HG02623 (cell line): ENCODE measurements around the gene CEP164.

ENCODE experiments used
- ATAC-seq: cut with Tn5 transposase; IDR thresholded peaks from one replicate; pipeline ENCODE4 v1.9.1; 2021; ENCODE audit warnings: moderate library complexity; ENCODE audit not compliant: unreplicated experiment

CEP164 gene

DNA sequence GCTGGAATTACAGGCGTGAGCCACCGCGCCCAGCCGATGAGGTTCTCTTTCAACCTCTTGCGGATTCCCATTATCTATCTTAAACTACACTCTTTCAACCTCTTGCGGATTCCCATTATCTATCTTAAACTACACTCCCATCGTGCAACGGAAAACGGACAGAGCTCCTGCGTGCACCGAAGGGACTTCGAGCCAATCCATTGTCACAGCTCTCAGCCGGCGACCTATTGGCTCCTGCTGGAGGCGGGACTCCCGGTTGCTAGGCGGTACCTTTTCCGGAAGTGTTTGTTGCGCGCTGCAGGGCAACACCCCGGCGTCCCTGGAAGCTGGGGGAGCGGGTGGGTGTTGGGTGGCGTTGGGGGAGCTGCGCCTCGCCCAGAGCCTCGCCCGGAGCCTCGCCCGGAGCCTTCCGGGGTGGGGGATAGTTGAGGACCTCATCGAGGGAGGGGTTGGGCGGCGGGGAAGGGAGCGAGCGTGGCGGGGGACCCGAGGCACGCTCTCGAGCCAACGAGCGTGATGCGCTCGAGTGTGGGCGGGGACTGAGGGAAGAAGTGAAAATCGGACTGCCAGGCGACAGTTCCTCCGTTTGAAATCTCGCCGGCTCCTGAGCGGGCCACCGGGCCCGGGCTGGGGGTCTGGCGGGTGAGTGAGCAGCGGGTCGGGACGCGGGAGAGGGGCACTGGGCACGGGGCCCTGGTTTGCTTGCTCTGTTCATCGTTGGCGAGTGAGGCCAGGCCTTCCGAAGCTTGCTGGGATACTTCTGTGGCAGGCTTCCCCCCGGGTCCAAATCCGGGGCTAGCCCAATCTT, at the start of gene CEP164:
Gene CEP164, plus strand, starts transcription at position 288 of the 808 bp plus-strand sequence. CDS start 10,733 bp downstream, outside the sequence.
- peak; percentile 95 for ATAC-seq

DNA sequence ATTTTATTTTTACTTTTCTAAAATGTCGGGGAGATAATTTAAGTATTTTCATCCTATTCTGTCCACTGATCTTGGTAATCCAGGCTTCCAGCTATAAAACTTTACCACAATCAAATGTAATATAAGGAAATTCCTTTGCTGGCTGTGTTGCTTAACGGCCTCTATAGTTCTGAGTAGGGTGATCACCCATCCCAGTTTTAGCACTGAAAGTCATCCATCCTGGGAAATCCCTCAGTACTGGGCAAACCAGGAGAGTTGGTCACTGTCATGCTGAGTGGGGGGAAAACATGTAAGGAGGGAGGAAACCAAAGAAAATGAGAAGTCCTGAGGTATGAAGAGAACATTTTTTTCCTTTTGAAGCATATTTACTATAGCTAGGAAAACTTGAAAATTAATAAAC, 49.3 kb upstream of the CEP164 start:
- no peak for ATAC-seq

DNA sequence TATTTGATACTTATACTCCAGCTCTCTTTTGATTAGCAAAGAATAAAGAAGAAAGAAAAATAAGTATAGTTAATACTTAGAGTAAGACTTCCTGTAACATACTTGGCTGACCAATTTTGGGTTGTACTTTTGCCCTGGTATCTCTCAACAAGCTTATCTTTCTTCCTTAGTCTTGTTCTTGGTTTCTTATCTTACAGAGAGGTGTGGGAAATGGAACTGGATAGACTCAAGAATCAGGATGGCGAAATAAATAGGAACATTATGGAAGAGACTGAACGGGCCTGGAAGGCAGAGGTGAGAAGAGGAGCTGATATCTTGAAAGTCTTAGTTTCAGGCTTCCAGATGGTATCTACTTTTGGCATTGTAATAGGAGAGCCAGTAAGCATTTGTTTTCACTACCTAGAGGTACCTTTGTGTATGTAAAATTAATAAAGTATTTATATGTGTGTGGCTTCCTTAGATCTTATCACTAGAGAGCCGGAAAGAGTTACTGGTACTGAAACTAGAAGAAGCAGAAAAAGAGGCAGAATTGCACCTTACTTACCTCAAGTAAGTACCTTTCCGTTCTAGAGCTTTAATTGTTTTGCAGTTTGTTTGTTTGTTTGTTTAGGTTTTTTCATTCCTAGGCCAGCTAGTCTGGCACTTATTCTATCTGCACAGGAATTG, 47.8 kb upstream of the CEP164 start:
- no peak for ATAC-seq

DNA sequence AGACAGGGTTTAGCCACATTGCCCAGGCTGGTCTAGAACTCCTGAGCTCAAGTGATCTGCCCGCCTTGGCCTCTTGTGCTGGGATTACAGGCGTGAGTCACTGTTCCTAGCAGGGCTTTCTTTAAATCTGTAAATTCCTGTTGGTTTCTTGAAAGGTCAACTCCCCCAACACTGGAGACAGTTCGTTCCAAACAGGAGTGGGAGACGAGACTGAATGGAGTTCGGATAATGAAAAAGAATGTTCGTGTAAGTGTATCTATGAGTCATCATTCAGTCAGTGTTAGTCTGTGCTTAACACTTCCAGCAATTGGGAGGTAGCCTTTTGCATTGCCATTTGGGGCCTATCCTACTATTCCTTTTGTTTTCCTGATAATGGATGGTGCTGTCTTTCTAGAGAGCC, 46.5 kb upstream of the CEP164 start:
- ATAC-seq, result no peak

DNA sequence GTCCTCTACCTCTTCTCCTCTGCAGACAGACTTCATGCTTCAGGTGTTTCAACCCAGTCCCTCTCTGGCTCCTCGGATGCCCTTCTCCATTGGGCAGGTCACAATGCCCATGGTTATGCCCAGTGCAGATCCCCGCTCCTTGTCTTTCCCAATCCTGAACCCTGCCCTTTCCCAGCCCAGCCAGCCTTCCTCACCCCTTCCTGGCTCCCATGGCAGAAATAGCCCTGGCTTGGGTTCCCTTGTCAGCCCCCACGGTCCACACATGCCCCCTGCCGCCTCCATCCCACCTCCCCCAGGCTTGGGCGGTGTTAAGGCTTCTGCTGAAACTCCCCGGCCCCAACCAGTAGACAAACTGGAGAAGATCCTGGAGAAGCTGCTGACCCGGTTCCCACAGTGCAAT, 45.8 kb upstream of the CEP164 start:
- no peak for ATAC-seq

DNA sequence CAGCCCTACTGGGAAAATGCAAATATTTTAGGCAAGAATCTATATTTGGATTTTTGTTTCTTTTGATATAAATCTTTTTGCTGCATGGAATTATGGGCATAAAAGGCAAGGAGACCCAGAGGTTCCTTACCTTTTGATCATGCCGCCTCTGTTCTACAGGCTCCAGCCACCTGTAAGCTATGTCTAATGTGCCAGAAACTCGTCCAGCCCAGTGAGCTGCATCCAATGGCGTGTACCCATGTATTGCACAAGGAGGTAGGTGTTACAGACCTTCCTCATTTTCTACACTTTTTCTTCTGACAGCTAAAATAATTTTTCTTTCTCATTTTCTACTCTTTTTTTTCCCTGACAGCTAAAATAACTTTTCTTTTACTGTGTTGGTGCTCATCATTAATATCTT, 44.7 kb upstream of the CEP164 start:
- no peak for ATAC-seq

DNA sequence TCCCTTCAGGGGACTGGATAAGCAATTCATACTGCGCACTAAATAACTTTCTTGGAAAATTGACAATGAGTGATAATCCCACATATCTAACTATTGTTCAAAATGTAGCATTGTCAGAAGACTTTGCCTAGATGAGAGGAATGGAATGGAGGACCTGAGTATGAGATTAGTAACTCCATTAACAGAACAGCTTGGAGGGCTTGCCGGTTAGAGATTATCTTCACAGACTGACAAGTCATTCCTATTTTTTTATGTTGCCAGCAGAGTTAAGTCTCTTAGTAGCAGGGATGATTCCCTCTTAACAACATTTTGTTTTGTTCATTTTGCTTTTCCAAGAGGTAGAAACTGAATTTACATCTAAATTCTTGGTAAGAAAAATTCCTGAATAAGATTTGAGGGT, 43.6 kb upstream of the CEP164 start:
- ATAC-seq, result no peak

DNA sequence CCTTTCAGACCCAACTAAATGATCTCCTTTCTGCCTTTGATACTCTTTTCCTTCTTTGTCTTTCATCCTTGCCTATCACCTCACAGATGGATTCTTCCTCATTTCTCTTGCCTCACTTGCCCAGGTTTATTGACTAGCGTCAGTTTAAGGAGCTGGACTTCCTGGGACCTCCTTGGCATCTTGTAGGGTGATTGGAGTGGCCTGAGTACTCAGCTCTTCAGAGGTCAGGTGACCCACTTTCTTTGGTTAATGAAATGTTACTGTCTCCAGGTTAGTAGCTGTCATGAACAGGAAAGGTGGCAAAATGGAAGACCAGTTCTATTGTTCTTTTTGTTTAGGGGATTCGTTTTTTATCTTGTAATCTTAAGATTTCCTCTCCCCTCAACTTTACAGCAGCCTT, 41.1 kb upstream of the CEP164 start:
- ATAC-seq, result no peak

DNA sequence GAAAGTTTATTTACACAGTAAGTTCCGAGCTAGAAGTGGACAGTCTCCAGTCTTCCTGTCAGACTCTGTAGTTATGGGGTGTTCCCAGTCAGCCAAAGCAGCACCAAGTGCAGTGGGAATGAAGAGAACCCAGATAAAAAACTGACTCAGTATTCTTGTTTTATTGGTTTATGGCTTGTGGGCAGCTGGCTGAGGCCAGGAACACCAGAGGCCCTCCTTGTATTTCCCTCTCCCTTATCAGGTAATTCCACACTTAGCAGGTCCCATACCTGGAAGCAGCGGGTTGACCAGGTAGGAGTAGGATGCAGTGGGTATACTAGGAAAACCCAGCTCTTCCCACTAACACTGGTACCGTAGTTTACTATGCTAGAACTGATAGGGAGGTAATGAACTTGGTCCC, 40.0 kb upstream of the CEP164 start:
- no peak for ATAC-seq

DNA sequence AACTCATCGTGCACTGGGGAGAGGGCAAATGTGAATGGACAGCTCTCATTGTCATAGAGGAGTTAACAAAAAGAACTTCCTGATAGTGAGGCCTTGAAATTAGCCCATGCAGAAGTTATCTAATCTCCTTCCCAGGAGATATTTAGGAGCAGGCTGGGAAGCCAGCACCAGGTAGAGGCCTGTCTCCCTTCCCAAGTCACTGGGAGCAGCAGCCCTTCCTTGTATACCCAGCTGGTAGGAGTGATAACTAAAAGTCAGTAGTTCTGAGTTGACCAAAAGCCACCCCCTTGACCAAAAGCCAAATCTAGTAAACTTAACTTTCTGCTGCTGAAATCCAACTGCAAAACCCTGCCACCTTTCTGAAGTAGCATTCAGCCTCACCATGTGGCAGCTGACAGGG, 37.9 kb upstream of the CEP164 start:
- no peak for ATAC-seq

DNA sequence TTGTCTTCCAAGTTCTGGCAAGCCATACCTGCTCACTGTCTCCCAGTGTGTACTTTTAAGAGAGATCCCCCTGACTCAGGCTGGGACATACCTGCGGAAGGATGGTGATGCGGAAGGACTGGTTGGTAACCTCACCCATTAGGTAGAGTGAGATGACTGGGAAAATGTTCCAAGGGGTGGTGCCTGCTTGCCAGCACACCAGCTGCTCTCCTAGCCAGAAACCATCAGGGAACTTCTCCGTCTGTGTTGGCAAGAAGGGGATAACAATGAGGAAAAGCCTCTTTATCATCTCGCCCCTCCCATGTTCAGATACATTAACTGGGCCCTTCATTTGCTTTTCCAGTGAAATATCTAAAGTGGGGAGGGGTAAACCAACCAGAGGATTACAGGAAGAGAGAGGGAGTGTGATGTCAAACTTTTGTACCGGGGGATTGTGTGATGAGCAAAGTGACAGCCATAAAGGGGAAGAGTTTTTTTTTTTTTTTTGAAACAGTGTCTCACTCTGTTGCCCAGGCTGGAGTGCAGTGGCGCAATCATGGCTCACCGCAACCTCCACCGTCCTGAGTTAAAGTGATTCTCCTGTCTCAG, 36.8 kb upstream of the CEP164 start, which contains the start of gene BACE1-AS:
Gene BACE1-AS, plus strand, starts transcription at position 538 of the 588 bp plus-strand sequence.
- no peak for ATAC-seq

DNA sequence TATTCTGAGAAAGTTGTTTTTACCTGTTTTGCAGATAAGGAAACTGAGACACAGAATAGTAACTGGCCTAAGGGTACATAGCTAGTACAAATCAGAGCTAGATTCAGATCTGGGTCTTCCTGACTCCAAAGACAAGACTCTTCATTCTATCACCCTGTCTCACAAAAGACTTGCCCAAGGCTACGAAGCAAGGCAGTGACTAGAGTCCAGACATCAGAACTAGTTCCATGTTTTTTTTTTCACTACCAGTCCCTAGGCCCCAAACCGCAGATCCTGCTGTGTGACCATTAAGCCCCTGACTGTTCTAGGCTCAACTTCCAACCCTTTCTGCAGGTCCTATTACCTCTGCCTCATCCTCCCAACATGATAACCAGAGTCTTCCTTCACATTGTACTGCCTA, 35.0 kb upstream of the CEP164 start:
- no peak for ATAC-seq

DNA sequence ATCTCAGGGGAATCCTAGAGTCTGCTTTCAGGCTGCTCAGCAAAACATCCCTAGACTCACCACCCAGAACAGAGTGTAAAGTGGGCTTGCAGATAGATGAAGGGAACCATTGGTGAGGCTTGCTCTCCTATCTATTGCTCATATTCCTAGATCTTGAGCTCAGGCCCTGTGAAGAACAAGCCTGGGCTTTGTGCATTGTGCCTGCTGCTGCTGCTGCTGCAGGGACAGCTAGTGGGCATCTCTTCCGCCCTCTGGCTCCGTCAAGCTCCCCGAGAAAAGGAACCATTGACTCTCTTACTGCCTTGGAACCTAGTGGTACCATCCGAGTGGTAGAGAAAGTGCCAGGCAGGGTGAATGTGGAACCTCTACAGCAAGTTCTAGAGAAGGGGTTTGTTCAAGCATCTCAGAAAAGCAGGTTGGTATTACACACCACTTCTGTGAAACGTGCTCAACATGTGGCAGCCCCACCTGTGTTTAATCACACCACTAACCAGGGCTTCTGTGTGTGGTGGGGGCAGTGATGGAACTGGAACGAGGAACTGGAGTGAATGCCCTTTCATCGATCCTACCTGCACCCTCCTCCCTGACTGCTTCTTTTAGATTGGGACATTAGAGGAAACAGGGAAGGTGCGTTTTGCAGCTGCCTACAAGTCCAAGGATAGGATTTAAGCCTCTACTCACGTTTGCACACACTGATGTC, 32.1 kb upstream of the CEP164 start:
- ATAC-seq, result no peak

DNA sequence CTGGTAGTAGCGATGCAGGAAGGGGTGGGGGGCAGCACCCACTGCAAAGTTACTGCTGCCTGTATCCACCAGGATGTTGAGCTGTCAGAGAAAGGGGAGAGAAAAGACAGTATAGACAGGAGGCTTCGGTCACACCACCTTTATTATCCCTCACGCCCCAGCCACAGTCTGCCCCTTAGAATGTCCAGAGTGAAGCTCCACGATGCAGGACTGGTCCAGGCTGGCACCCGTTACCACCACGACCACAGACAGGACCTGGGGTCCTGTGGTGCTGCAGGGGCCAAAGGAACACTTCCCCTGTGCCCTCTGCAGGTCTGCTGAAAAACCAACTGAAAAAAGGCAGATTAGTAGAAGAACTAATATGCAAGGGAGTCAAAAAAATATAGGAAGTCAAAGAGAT, 30.8 kb upstream of the CEP164 start:
- ATAC-seq, result no peak

DNA sequence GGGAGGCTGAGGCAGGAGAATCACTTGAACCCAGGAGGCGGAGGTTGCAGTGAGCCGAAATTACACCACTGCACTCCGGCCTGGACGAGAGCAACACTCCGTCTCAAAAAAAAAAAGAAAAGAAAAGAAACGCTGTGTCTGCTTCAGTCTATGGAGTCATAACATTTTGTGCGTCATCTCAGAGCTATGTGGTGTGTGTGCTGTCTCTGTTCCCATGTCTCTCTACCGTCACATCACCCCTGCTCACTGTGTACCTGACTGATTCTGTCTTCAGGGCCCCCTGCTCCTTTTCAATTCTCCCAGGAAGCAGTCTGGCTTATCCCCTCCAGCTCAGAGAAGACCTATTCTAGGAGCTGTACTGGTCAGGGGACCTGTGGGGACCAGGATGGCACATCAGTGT, 29.5 kb upstream of the CEP164 start:
- ATAC-seq, result no peak

DNA sequence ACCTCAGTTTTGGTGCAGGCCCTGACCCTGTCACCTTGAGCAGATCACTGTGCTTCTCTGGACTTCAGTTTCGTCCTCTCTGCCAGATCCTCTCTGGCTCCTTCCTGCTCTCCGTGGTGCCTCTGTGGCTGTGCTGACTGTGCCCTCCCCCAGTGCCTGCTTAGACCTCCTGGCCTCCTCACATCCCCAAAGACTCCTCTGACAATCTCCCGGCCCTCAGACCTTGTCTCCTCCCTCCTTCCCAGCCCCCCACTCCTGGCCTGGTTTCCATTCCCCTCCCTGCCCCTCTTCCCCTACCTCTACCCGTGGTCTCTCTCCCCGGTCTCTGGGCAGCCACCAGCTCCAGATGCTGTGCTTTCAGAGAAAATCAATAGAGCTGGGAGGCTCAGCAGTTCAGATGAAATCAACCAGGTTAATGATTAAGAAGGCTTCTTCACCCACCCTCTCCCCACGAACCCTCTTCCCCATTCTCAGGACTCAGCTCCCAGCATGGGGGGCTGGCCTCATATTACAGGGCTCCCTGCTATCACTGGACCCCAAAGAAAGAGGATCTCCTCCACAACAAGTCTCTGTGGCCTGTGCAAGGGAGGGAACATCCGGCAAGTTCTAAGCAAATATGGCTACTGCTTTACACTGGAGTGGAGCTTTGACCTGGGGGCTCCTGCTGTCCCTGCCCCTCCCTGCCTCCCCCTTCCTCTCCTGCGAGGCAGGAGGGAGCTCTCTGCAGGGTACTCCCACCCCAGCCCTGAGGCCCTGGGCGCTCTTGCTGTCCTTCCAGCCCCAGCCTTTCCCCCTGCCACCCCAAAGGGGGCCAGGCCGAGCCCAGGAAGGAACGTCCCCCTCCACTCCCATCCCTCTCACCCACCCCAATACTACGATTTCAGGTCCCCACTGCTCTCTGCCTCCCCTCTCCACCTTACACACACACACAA, 28.0 kb upstream of the CEP164 start:
- ATAC-seq, result no peak

DNA sequence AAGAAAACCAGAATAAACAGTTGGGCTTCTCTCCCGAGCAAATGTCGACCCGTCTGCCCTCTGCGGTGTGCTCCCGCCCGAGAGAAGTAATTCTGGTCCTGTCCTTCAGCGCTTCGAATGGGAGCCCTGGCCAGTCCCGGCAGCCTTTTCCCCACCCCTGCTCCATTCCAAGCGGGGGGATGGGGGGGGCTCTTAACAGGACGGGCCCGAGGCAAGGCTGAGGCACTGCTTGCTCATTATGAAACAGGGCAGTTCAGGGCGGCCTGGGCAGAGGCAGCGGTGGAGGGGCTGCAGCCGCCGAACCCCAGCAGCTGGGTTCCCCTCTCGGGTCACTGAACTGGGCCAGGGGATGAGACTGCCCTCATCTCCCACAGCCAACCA, 27.4 kb upstream of the CEP164 start:
- ATAC-seq, result no peak

DNA sequence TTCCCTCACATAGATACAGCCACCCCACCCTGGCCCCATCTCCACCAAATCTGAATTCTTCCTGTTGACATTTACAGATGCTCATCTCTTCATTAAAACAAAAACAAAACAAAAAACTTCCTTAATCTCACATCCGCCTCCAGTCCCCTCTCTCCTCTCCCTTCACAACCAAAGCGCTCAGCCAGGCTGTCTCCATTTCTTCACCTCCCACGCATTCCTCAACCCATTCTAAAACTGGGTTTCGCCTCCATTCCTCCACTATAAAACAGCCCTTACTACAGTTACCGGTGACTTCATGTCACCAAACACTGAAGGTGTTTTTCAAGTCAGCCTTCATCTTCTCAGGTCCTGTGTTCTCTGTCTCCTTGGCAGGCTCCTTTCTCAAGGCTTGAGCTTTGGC, 26.9 kb upstream of the CEP164 start:
- no peak for ATAC-seq

DNA sequence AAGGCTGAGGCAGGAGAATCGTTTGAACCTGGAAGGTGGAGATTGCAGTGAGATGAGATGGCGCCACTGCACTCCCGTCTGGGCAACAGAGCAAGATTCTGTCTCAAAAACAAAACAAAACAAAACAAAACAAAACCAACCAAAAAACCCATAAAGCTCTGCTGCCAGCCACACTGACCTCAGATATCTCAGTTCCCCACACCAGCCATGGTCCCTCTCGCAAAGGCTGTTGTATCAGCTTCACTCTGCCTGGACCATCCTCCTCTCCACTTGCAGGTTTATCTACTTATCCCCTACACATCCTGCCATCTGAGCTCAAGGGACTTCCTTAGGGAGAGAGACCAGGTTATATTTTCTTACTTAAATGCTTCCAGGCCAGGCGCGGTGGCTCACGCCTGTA, 25.4 kb upstream of the CEP164 start:
- ATAC-seq, result no peak

DNA sequence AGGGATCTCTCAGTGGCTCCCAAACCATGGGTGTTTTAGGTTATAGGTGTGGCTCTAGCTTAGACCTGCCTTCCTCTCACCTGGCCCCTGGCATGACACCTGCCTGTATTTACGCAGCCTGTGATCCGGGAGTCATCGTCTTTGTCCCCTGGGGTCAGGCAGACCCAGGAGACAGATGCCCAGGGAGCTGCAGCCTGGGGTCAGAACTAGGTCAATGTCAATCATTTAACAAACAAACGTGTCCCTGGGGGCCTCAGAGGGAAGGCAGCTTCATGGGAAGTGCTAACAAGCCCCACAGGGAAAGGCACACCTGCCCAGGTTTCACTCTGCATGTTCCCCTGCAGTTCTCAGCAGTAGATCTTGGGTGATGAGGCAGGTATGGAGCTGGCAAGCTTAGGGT, 24.6 kb upstream of the CEP164 start:
- no peak for ATAC-seq
